CD4-positive, alpha-beta T cell treated with Interleukin-17A for 4 hours (primary cell): Measurements from ENCODE around the gene TGDS.
"Not testable (repeated sequence)": the region's sequence is repeated elsewhere in the genome, so short reads cannot be mapped to it uniquely, and the experiment has no call there.

ENCODE experiments used
- DNase-seq: peaks from one replicate; pipeline ENCODE4 v3.0.0-alpha.2; 2020; ENCODE audit warnings: mixed read lengths

TGDS gene, protein sequence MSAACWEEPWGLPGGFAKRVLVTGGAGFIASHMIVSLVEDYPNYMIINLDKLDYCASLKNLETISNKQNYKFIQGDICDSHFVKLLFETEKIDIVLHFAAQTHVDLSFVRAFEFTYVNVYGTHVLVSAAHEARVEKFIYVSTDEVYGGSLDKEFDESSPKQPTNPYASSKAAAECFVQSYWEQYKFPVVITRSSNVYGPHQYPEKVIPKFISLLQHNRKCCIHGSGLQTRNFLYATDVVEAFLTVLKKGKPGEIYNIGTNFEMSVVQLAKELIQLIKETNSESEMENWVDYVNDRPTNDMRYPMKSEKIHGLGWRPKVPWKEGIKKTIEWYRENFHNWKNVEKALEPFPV

DNA sequence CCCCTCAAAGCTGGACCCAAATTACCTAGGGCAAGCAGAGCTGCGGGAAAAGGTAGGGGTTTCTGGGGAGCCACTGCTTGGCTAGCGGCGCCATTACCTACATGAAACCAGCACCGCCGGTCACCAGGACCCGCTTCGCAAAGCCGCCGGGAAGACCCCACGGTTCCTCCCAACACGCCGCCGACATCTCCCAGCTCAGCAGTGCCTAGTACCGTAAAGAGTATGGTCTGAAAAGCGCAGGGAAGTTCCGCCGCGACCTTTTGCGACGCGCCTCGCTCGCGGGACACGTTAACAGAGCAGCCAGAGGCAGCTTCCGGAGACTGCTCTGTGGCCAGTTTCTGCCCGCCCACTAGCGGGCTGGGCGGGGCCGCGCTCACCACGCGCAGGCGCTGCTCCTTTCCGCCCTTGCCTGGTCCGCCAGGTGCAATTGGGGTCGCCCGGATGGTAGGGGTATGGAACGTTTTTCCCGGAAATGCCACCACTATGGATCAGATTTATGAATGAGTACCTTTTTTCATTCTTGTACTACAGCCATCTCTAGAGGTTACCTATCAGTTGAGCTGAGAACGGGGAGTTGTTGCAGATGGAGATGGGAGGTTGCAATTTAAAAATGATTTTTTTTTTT is at the start of gene TGDS:
TGDS (minus strand) TSS at position 203 of the 625 bp plus-strand sequence; CDS start at position 187, 16 bp downstream.
- peak; percentile 90 for DNase-seq

DNA sequence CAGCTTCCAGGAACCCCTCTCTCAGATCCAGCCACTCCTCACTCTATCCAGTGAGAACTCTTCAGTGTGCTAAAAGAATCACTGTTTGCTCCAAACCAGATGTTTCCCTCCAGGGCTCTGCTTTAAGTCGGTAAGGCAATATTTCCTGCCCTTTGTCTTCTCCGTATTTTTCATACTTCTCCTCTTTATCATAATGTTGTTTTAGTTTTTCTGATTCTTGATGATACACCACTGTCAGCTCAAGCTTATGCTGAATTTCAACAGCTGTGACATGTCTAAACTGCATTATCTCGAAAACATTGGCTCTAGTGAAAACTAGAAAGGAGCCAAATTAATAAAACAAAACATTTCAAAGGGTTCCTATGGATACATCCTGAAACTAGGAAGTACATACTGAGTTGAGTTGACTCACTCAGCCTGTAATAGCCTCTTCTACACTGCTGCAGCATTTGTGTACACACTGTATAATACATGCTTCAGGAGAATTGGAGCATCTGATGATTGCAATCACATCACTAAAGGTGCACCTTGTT is 45.5 kb upstream of the TGDS start:
- DNase-seq, result no peak

DNA sequence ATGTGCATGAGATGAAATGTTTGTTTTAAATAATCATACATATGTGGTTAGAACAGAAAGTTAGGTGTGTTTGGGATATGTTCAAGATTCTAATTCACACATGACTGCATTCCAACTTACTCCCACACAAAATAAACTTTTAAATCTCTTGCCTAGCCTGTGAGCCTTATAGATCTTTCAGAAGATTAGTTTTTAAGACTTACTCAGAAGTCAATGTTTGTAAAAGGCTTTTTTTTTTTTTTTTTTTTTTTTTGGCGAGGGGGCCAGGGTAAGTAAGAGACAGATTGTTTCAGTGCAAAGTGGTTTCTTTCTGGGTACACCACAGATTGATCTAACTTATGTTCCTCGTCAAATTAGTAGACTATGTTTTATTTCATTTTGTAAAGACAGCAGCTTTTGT is 44.8 kb upstream of the TGDS start:
- DNase-seq, result no peak

DNA sequence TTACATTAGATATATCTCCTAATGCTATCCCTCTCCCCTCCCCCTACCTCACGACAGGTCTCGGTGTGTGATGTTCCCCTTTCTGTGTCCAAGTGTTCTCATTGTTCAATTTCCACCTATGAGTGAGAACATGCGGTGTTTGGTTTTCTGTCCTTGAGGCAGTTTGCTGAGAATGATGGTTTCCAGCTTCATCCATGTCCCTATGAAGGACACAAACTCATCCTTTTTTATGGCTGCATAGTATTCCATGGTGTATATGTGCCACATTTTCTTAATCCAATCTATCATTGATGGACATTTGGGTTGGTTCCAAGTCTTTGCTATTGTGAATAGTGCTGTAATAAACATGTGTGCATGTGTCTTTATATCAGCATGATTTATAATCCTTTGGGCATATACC is 41.7 kb upstream of the TGDS start:
- DNase-seq, result not testable (repeated sequence)

DNA sequence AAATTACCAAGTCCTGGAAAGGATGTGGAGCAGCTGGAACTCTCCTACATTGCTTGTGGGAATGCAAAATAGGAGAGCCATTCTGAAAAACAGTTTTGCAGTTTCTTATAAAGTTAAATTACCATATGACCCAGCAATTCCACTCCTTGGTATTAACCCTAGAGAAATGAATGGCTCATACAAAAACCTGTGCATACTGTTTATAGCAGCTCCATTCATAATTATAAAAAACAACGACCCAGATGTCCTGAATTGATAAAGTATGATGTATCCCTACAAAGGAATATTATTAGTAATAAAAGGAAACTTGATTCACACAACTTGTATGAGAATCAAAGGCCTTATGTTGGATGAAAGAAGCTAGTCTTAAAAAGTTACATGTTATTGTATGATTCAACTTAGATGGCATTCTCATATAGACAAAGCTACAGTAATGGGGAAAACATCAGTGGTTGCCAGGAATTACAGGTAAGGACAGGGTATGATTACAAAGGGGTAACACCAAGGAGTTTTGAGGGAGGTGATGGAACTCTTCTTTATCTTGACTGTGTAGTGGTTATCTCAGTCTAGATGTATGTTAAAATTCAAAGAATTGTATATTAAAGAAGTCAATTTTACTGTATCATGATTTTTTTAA is 41.1 kb upstream of the TGDS start:
- no peak for DNase-seq

DNA sequence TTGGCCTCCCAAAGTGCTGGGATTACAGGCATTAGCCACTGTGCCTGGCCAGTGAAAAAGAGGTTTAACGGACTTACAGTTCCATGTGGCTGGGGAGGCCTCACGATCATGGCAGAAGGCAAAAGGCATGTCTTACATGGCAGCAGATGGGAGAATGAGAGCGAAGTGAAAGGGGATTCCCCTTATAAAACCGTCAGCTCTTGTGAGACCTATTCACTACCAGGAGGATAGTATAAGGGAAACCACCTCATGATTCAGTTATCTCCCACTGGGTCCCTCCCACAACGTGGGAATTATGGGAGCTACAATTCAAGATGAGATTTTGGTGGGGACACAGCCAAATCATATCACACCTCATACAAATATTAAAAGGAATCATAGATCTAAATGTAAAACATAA is 40.1 kb upstream of the TGDS start:
- not testable (repeated sequence) for DNase-seq

DNA sequence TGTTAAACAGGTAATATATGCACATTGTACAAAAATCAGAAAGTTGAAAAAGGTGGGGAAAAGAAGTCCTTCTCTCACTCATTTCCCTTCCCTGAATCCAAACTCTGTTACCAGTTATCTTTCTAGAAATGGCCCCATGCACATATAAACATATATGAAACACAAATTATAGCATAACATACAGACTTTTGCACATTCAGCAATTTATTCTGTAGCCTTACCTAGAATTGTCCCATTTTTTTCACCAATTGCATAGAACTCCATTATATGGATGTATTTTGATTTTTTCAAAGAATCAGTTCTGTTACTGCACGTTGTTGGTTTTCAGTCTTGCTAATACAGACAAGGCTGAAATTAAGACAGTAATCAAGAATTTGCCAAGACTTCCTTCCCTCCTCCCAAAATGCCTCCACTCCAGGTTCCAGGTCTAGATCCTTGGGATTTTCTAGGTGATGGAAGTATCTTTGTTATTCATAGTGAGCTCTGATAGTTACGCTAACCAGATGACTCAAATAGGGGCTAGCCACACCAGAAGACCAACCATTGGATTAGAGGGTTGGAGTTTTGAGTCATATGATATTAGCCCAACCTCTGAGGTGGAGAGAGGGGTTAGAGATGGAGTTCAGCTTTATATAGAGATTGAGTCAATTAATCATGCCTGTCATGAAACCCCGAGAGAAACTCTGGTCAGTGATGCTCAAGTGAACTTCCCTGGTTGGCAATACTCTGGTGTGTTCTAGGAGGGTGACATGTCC is 36.5 kb upstream of the TGDS start:
- no peak for DNase-seq

DNA sequence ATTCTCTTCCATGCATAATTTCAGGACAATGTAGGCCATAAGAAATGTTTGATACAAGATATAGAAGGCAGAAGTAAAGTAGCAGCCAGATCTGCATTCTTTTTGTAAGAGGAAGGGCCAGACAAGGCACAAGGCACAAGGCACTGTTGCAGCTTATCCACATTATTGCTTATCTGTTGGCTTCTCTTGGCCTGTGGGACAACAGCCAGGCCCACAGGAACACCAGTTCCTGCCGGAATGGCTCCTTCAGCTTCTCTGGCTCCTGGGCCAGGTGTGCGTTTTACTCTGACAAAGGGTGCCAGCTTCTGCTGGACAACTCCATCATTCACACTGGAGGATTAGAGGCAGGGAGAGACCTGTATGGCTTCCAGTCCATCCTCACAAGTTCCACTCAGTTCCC is 34.9 kb upstream of the TGDS start:
- no peak for DNase-seq

DNA sequence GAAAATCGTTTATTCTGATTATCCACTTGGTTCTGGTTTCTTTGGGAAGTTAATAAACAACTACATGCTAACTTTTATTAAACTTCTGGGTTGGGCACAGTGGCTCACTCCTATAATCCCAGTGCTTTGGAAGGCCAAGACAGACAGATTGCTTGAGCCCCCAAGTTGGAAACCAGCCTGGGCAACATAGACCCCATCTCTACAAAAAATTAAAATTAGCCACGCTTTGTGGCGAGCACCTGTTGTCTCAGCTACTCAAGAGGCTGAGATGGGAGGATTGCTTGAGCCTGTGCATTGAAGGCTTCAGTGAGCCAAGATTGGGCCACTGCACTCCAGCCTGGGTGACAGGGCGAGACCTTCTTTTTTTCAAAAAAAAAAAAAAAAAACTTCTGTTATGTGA is 27.4 kb upstream of the TGDS start:
- no peak for DNase-seq

DNA sequence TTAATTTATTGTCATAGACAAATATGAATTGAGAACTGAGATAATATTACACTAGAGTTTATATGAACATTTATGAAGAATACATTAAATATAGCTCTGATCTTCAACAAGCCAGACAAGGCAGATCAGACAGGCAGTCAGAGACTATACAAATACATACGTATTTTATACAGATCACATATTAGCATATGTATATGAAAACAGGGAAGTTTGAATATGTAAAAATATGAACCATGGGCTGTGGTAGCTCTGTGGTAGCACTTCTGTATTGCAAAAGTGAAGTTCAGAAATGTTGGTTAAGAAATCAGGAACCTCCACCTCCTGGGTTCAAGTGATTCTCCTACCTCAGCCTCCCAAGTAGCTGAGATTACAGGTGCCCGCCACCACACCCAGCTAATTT is 26.4 kb upstream of the TGDS start:
- DNase-seq, result no peak

DNA sequence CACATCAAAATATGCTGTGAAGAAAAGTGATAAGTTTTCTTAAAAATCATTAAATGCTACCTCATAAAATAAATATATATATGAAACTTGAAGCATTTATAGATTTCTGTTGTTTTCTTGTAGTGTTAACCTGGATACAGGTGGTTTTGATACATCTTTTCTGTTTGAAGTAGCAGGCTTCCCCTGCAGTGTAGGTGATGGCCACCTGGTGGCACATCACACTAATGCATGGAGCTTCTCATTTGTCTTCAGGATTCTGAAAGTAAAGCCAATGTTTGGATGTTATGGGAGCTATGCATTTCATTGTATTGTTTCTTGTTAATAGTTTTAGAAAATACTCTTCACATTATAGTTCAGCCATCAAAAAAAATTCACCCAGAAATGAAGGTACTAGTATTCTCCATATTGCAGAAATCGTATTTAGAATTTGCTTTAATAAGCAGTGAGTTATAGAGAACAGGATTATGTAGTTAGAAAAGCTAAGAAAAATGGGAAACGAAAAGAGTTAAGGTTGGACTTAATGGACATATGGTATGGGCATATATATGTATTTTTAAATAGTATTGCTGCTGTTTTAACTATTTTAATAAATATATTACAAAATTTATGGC is 24.4 kb upstream of the TGDS start:
- DNase-seq, result peak; percentile 23

DNA sequence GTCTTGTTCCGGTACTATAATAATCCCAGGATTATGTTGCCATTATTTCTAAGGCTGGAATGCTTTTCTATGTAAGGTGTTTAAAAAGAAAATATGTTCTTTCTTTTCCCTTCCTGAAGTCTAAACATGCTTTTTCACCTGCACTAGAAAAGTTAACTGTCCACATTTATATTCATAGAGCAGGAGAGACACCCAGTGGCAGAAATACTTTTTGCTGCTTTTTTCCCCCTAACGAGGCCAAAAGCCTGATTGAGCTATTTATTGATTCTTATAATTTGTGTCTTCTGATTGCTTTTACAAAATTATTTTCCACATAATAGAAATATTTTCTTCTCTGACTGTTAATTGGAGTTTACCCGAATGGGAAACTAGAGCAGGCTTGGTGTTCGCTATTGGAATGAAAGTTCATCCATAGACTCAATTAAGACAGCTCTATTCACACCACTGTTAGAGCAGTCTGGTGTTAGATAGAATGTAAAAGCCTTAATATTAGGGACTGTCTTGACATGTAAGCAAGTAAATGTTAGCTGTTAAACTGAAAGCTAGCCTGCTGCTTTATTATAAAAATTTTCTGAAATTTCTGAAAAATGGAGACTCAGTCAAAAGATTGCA is 21.5 kb upstream of the TGDS start:
- peak; percentile 49 for DNase-seq

DNA sequence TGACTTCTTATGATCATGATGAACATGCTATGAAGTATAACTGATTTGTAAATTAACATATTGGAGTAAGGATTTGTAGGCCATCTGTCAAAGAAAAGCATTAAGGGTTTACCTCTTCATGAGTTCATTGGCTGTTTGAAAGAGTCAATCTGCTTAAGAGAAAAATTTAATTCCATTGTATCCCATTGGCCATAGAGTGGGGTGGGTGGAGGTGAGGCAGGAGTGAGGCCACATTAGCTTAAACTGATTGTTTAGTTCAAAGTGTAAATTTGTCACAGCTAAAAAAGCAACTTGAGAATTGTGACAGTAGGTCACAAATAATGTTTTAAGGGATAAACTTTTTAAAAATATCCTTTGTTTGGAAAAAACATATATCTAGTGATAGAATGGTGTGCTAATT is 17.1 kb upstream of the TGDS start:
- no peak for DNase-seq

DNA sequence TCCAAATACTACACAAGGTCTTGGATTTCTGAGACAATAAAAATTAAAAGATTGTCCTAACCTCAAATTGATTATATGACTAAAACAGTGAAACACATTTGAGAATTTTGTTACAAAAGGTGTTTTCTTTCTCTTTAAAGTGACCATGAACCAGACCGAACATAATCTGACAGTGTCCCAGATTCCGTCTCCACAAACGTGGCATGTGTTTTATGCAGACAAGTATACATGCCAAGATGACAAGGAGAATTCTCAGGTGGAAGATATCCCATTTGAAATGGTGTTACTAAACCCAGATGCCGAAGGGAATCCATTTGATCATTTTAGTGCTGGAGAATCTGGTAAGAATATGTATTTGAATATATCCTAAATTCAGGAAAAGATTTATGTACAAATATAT is 16.1 kb upstream of the TGDS start:
- DNase-seq, result no peak

DNA sequence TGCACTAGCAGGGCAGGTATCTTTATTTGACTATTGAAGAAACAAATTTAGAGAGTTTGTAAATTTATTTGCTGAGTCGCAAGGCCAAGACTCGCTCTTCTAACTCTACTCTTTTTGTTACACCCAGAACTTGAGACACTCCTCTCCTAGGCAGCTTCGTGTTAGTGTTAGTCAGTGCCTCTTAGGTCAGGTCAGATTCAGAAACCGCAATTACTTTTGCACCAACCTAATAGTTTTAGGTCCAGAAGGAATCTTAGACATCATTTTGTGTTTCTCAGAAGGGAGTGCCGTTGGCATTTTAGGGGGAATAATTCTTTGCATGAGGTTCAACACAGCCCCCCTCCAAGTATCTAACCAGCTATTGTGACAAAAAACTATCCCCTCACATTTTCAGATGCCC is 14.5 kb upstream of the TGDS start:
- DNase-seq, result no peak

DNA sequence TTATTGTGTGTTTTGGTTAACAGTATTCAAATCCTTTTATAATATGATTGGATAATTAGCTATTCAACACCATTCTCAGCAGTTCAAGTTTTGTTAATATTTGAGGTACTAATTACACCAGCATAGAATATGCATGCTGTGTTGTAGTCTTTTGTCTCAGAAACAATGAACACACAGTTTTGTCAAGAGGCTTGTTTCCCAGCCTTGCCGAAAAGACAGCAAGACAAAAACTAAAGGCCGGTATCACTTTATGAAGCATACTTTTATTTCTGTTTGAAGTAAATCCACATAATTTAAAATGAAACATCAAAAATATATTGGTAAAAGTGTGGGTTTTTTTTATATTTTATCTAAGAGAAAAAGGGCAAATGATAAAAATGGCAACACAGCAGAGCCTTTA is 13.2 kb upstream of the TGDS start:
- DNase-seq, result no peak

DNA sequence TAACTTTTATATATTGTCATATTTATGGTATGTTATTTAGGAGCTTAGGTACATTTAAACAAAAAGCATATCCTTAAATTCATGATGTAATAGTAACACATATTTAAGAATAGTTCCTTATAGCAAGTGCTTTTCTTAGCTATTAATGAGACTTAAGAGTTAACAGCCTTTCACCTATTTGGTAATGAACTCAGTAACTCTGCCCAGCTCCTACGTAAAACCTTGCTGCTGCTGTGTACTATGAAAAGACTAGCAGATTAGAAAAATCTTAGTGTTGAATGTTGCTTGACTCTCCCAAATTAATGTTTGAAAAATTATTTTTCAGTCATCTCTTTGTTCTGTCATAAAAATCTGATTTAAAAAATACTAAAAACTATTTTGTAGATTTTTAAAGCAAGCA is 12.6 kb upstream of the TGDS start:
- DNase-seq, result no peak

DNA sequence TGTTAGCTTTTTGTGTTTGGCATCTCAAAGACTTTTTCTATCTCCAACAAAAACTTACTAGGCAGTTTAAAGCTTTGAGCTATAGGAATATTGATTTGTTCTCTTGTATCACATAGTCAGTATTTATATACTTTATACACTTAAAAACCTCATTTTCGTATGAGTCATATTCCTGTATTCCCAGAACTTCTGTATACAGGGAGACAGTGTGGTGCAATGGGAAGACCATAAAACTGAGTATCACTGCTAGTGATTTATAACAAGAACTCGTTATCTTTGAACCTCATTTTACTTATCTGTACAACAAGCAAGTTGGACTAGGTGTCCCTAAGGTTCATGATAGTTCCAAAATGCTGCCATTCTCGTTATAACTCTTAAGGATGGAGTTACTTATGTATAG is 12.0 kb upstream of the TGDS start:
- DNase-seq, result no peak

DNA sequence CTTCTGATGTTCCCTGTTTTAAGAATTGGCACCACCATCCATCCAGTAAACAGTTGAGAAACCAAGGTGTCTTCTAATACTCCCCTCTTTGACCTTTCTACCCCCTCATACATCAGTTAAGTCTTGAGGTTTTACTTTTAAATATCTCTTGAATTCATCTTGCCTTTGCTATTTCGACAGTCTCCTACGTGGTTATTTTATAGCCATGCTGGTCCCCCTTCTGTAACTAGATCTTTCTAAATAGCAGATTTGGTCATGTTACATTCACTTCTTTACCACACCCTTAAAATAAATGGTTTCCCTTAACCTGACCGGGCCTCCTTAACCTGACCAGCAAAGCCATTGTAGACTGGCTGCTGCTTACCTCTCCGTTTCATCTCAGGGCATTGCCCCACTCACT is 11.1 kb upstream of the TGDS start:
- no peak for DNase-seq

DNA sequence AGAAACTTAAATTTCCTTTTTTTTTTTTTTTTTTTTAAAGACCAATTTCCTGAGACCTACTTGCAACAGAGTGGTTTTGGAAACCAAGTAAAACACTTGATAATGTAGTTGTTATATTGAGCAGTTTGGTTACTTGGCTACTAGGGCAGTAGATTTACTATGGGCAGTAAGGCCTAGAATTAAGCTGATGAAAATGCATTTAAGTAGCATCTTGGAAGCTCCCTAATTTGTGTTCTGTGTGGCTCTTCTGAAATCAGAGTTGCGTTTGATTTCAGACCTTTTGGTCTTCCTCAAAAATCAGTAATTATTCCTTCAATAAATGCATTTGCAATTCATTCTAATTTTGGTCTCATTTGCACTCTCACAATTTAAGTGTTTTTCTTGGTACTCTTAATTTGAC is 6.5 kb upstream of the TGDS start:
- no peak for DNase-seq

DNA sequence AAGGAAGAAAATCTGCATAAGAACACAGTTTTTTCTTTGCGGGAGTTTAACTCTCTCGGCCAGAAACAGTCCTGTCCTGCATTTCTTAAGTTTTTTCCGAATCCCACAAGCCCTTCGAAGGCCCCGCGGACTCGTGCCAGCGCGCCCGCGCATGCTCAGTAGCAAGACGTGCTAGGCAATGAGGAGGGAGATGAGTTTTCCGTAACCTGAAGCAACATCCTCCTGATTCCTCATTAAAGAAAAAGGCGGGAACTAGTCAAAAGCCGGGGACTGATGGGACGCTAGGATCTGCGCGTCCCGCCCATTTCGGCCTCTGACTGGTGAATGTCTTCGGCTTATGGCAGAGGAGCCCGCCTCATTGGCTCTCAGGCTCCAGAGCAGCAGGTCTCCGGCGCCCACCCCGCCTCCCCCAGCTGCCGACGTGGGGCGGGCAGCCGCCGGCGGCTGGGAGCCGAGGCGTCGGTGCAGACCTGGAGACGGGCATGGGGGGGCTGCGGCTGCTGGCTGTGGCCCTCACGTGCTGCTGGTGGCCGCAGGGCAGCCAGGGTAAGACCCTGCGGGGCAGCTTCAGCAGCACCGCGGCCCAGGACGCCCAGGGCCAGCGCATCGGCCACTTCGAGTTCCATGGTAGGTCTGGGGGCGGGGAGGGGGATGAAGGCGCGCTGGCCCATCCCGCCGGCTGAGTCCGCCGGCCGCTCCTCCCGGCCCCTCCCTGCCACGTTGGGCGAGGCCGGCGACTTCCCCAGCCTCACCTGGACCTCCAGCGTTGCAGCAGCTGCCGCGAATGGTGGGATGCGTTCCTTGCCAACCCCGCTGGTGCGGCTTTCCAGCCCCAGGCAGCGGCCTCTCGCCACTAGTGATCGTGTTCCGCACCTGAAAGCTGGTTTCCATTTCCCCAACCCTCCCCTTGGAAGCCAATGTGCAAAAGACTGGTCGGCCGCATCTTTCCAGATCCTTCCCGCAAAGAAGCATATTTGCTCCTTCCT is 5.8 kb upstream of the TGDS start, which contains the start of gene GPR180:
GPR180 (plus strand) TSS at position 412 of the 986 bp plus-strand sequence; CDS start at position 483, 71 bp downstream.
- peak; percentile 93 for DNase-seq
